Epidermal melanocyte (primary cell): ENCODE data around the gene SLPI.

Source experiments
- DNase-seq: peaks from one replicate; pipeline ENCODE4 v3.0.0; 2011; ENCODE audit warnings: low spot score; ENCODE audit not compliant: insufficient read length

SLPI gene

GRCh38 chr20:45218636-45219035 lies 35.7 kb downstream of the SLPI start:
- DNase-seq = no peak

- no peak for DNase-seq
Measured at GRCh38 chr20:45218124-45218523, 36.2 kb downstream of the SLPI start.

- no peak for DNase-seq
Measured at GRCh38 chr20:45212836-45213235, 41.5 kb downstream of the SLPI start.

- DNase-seq = no peak
Measured at GRCh38 chr20:45211569-45212474, 42.5 kb downstream of the SLPI start.

- DNase-seq = no peak
Measured at GRCh38 chr20:45209924-45210323, 44.4 kb downstream of the SLPI start.

GRCh38 chr20:45206725-45207124 lies 47.6 kb downstream of the SLPI start, which contains the start of gene SEMG1:
Gene SEMG1 (plus strand): TSS chr20:45207033. CDS start chr20:45207054, 21 bp downstream.
- no peak for DNase-seq
